Vagina (tissue), 2 donors: ENCODE measurements around the gene SCYL2. TPM values are rescaled to one million over a fixed set of nuclear protein-coding genes. Genes with fewer than 3 reads are reported as not detected.
"Not testable (repeated sequence)": the region's sequence is repeated elsewhere in the genome, so short reads cannot be mapped to it uniquely, and the experiment has no call there.

Source experiments
- DNase-seq, 2 donors: peaks; one replicate each; pipeline ENCODE4 v3.0.0-alpha.2; 2017; ENCODE audit errors: extremely low spot score in 2 of 2
- H3K27ac ChIP-seq: fragments of 200-600 bp; sonication (generic); one replicate; pipeline ENCODE4 v1.5.1; 2019
- H3K27me3 ChIP-seq: fragments of 200-600 bp; sonication (generic); one replicate; pipeline ENCODE4 v1.5.1; 2019
- H3K36me3 ChIP-seq, 2 donors: fragments of 200-600 bp; sonication (generic); one replicate each; pipeline ENCODE4 v1.5.1; 2017 to 2019
- H3K4me1 ChIP-seq: fragments of 200-600 bp; sonication (generic); one replicate; pipeline ENCODE4 v1.5.1; 2019
- H3K4me3 ChIP-seq, 2 donors: fragments of 200-600 bp; sonication (generic); 1 replicate in 1 of 2; 2 replicates in 1 of 2; pipeline ENCODE4 v1.5.1; 2016 to 2019
- H3K9me3 ChIP-seq: fragments of 200-600 bp; sonication (generic); one replicate; pipeline ENCODE4 v1.5.1; 2019
- POLR2A ChIP-seq, 2 donors: fragments of 450-650 bp; IDR thresholded peaks; one replicate each; pipeline ENCODE4 v1.6.1; 2017; ENCODE audit warnings: antibody characterized with exemption in 2 of 2, mild to moderate bottlenecking in 2 of 2, moderate library complexity in 2 of 2
- POLR2AphosphoS5 ChIP-seq, 2 donors: sonication (generic); formaldehyde crosslinking; IDR thresholded peaks; one replicate each; pipeline ENCODE4 v1.9.0; 2017; ENCODE audit warnings: antibody characterized with exemption in 2 of 2, mild to moderate bottlenecking in 2 of 2, low read depth in 1 of 2; ENCODE audit not compliant: insufficient read depth in 1 of 2
- intact Hi-C: fragments of 100-400 bp; cut with DNase I; formaldehyde crosslinking; loops from one replicate; pipeline ENCODE4 v1.15.1; 2023
- total RNA-seq: library from RNA; depleted of rRNA; stranded (reverse); fragments of >200 nt; gene quantifications from one replicate; pipeline ENCODE4 v1.2.3, GENCODE V29; 2016
- TF ChIP-seq, protein P1 (sequence below), 3 experiments: fragments of 450-650 bp in 2 of 3; fragments of 200-600 bp in 1 of 3; sonication (generic) in 1 of 3; IDR thresholded peaks; one replicate each; pipeline ENCODE4 v1.5.1; 2017 to 2019; ENCODE audit warnings: antibody characterized with exemption in 3 of 3, mild to moderate bottlenecking in 2 of 3, moderate library complexity in 2 of 3

The SCYL2 gene
- total RNA-seq, 1 donor from 2014 or later = 48.1 TPM

DNA sequence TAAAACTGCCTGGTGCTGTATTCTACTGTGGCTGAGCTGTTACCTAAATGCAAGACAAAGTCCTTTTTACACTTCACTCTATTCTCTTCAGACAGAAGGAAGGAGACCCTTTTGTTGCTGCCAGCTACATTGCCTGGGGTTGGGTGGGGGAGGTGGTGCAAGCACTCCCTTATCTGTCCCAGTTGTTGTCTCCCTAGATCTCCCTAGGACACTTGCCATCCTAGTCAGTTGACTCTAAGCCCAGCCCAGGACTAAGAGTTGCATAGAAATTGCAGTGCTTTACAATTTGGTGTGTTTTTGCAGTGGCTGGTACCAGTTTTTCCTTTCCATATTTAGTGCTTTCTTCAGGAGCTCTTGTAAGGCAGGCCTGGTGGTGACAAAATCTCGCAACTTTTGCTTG, 35.1 kb downstream of the SCYL2 start:
- TF ChIP-seq, protein P1, sequence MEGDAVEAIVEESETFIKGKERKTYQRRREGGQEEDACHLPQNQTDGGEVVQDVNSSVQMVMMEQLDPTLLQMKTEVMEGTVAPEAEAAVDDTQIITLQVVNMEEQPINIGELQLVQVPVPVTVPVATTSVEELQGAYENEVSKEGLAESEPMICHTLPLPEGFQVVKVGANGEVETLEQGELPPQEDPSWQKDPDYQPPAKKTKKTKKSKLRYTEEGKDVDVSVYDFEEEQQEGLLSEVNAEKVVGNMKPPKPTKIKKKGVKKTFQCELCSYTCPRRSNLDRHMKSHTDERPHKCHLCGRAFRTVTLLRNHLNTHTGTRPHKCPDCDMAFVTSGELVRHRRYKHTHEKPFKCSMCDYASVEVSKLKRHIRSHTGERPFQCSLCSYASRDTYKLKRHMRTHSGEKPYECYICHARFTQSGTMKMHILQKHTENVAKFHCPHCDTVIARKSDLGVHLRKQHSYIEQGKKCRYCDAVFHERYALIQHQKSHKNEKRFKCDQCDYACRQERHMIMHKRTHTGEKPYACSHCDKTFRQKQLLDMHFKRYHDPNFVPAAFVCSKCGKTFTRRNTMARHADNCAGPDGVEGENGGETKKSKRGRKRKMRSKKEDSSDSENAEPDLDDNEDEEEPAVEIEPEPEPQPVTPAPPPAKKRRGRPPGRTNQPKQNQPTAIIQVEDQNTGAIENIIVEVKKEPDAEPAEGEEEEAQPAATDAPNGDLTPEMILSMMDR (IDR thresholded peaks at IDR 0.05) = no peak
- TF ChIP-seq POLR2A (IDR thresholded peaks at IDR 0.05) (no peak), POLR2AphosphoS5 (IDR thresholded peaks at IDR 0.05; ENCODE audit: insufficient read depth in 1 of 2, low read depth in 1 of 2) (no peak)
- no peak overlapping the region for H3K27ac ChIP-seq
- peaks cover 0 to 38% of the 10 kb centered on the region in 2 donors for H3K36me3 ChIP-seq
- no peaks in the 10 kb centered on the region for H3K27me3 ChIP-seq
- H3K9me3 ChIP-seq = no peaks in the 10 kb centered on the region
- H3K4me3 ChIP-seq = no peak overlapping the region
- intact Hi-C loops = no loop called here
- no peaks in the 10 kb centered on the region for H3K4me1 ChIP-seq
- DNase-seq = no peak

DNA sequence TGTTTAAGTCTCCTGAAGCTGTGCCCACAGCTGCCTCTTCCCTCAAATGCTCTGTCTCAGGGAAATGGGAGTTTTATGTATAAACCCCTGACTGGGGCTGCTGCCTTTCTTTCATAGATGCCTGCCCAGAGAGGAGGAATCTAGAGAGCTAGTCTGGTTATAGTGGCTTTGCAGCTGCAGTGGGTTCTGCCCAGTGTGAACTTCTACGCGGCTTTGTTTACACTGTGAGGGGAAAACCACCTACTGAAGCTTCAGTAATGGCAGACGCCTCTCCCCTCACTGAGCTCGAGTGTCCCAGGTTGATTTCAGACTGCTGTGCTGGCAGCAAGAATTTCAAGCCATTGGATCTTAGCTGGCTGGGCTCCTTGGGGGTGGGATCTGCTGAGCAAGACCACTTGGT, 36.9 kb downstream of the SCYL2 start:
- H3K27ac ChIP-seq = no peak overlapping the region
- peaks cover 0 to 26% of the 10 kb centered on the region in 2 donors for H3K36me3 ChIP-seq
- TF ChIP-seq POLR2AphosphoS5 (IDR thresholded peaks at IDR 0.05; ENCODE audit: insufficient read depth in 1 of 2, low read depth in 1 of 2) = no peak
- TF ChIP-seq POLR2A (IDR thresholded peaks at IDR 0.05) = no peak
- TF ChIP-seq, protein P1 (IDR thresholded peaks at IDR 0.05) = no peak
- no peaks in the 10 kb centered on the region for H3K4me1 ChIP-seq
- intact Hi-C loops = no loop called here
- DNase-seq = no peak
- no peaks in the 10 kb centered on the region for H3K9me3 ChIP-seq
- H3K4me3 ChIP-seq = no peak overlapping the region
- H3K27me3 ChIP-seq = no peaks in the 10 kb centered on the region

DNA sequence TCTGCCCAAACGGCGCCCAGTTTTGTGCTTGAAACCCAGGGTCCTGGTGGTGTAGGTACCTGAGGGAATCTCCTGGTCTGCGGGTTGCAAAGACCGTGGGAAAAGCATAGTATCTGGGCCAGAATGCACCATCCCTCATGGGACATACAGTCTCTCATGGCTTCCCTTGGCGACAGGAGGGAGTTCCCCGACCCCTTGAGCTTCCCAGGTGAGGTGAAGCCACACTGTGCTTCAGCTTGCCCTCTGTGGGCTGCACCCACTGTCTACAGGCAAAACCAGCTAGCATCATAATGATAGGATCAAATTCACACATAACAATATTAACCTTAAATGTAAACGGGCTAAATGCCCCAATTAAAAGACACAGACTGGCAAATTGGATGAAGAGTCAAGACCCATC, 37.4 kb downstream of the SCYL2 start:
- H3K4me1 ChIP-seq, H3K27ac ChIP-seq, intact Hi-C loops, H3K4me3 ChIP-seq, DNase-seq, H3K27me3 ChIP-seq, H3K9me3 ChIP-seq: not testable (repeated sequence)
- H3K36me3 ChIP-seq = peaks cover 0 to 21% of the 10 kb centered on the region in 2 donors

DNA sequence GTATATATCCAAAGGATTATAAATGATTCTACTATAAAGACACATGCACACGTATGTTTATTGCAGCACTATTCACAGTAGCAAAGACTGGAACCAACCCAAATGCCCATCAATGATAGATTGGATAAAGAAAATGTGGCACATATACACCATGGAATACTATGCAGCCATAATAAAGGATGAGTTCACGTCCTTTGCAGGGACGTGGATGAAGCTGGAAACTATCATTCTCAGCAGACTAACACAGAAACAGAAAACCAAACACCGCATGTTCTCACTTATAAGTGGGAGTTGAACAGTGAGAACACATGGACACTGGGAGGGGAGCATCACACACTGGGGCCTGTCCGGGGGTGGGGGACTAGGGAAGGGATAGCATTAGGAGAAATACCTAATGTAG, 41.2 kb downstream of the SCYL2 start:
- peaks cover 0 to 23% of the 10 kb centered on the region in 2 donors for H3K36me3 ChIP-seq
- H3K27me3 ChIP-seq, H3K9me3 ChIP-seq, H3K27ac ChIP-seq, H3K4me3 ChIP-seq, H3K4me1 ChIP-seq, intact Hi-C loops, DNase-seq: not testable (repeated sequence)

DNA sequence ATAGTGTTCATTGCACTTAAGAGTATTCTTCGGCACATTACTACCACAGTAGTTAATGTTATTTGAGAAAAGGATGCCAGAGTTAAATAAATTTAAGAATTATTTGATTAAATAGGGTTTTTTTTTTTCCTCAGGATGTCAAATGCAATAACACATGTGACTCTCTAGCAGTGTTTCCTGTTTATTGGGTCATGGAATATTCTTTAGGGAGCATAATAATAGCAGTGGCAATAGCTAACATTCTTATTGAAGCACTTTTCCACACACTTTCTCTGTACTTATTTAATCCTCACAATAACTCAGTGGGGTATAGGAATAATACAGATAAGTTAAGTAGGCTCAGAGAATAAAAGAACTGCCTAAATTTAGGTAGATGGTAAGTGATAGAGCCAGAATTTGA, 44.3 kb downstream of the SCYL2 start:
- no peak overlapping the region for H3K27ac ChIP-seq
- H3K4me3 ChIP-seq = no peak overlapping the region
- H3K36me3 ChIP-seq = peaks cover 0 to 28% of the 10 kb centered on the region in 2 donors
- intact Hi-C loops = no loop called here
- H3K4me1 ChIP-seq = no peaks in the 10 kb centered on the region
- TF ChIP-seq POLR2A (IDR thresholded peaks at IDR 0.05) (no peak), POLR2AphosphoS5 (IDR thresholded peaks at IDR 0.05; ENCODE audit: insufficient read depth in 1 of 2, low read depth in 1 of 2) (no peak)
- TF ChIP-seq, protein P1 (IDR thresholded peaks at IDR 0.05) = no peak
- no peak for DNase-seq
- no peaks in the 10 kb centered on the region for H3K27me3 ChIP-seq
- no peaks in the 10 kb centered on the region for H3K9me3 ChIP-seq

DNA sequence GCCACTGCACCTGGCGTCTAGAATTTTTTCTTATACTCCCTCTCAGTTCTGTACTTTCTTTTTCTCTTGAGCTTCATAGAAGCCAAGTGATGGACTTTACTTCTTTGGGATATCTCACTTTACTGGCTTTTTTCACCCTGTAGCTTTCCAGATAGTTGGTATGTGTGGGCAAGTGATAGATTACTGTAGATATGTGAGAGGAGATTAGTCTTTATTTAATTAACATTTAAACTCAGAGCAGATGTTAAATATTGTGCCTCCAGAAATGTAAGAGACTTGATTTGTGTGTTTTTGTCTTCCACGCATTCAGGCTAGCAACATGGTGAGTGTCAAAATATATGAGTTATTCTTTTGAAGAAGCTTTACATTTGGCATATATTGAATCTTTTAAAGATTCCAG, 50.4 kb downstream of the SCYL2 start:
- Histone ChIP-seq H3K4me1 (no peaks in the 10 kb centered on the region), H3K27me3 (no peaks in the 10 kb centered on the region), H3K4me3 (no peak overlapping the region), H3K36me3 (peaks cover 0 to 38% of the 10 kb centered on the region in 2 donors), H3K27ac (no peak overlapping the region), H3K9me3 (no peaks in the 10 kb centered on the region)
- TF ChIP-seq, protein P1 (IDR thresholded peaks at IDR 0.05) = no peak
- no peak for TF ChIP-seq POLR2AphosphoS5 (IDR thresholded peaks at IDR 0.05; ENCODE audit: insufficient read depth in 1 of 2, low read depth in 1 of 2)
- TF ChIP-seq POLR2A (IDR thresholded peaks at IDR 0.05) = no peak
- no peak for DNase-seq
- intact Hi-C loops = no loop called here
